ENCODE results near the gene MORN1.
A peak's percentile ranks its signal among the peaks of the same experiment; 100 is the strongest.

The MORN1 gene

GRCh38 chr1:2411801-2412394 is 20.5 kb upstream of the MORN1 start:
- TF ChIP-seq, protein P1, sequence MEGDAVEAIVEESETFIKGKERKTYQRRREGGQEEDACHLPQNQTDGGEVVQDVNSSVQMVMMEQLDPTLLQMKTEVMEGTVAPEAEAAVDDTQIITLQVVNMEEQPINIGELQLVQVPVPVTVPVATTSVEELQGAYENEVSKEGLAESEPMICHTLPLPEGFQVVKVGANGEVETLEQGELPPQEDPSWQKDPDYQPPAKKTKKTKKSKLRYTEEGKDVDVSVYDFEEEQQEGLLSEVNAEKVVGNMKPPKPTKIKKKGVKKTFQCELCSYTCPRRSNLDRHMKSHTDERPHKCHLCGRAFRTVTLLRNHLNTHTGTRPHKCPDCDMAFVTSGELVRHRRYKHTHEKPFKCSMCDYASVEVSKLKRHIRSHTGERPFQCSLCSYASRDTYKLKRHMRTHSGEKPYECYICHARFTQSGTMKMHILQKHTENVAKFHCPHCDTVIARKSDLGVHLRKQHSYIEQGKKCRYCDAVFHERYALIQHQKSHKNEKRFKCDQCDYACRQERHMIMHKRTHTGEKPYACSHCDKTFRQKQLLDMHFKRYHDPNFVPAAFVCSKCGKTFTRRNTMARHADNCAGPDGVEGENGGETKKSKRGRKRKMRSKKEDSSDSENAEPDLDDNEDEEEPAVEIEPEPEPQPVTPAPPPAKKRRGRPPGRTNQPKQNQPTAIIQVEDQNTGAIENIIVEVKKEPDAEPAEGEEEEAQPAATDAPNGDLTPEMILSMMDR (IDR thresholded peaks at IDR 0.05; ENCODE audit: insufficient read depth, low read depth, low read length, missing control alignments) = no peak
- H3K4me3 ChIP-seq (ENCODE audit: low read depth, low read length) = peak overlapping the region; percentile 87
- DNase-seq (ENCODE audit: low read depth) = no peak

GRCh38 chr1:2409745-2410144 is 18.4 kb upstream of the MORN1 start:
- TF ChIP-seq, protein P1 (IDR thresholded peaks at IDR 0.05; ENCODE audit: insufficient read depth, low read depth, low read length, missing control alignments) = no peak
- DNase-seq (ENCODE audit: low read depth) = no peak
- H3K4me3 ChIP-seq (ENCODE audit: low read depth, low read length) = no peak overlapping the region

- no peak overlapping the region for H3K4me3 ChIP-seq (ENCODE audit: low read depth, low read length)
- DNase-seq (ENCODE audit: low read depth) = no peak
- TF ChIP-seq, protein P1 (IDR thresholded peaks at IDR 0.05; ENCODE audit: insufficient read depth, low read depth, low read length, missing control alignments) = no peak
These were observed 17.5 kb upstream of the MORN1 start for GRCh38 chr1:2408859-2409276.

GRCh38 chr1:2408456-2408855 is 17.1 kb upstream of the MORN1 start:
- DNase-seq (ENCODE audit: low read depth) = no peak
- no peak overlapping the region for H3K4me3 ChIP-seq (ENCODE audit: low read depth, low read length)
- TF ChIP-seq, protein P1 (IDR thresholded peaks at IDR 0.05; ENCODE audit: insufficient read depth, low read depth, low read length, missing control alignments) = no peak

DNA sequence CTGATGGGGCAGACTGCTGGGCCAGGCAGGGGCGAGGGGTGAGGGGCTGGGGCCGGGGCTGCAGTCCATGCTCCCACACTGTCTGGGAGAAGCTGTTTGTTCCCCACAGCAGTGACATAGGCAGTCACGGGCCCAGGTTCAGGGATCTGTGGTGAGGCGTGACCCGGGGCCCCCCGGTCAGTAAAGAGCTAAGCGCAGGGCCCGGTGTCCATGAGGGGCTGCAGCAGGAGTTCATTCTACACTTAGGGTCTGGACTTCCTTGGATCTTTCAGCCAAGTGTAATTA is 16.6 kb upstream of the MORN1 start:
- no peak for DNase-seq (ENCODE audit: low read depth)
- no peak overlapping the region for H3K4me3 ChIP-seq (ENCODE audit: low read depth, low read length)
- TF ChIP-seq, protein P1 (IDR thresholded peaks at IDR 0.05; ENCODE audit: insufficient read depth, low read depth, low read length, missing control alignments) = no peak

DNA sequence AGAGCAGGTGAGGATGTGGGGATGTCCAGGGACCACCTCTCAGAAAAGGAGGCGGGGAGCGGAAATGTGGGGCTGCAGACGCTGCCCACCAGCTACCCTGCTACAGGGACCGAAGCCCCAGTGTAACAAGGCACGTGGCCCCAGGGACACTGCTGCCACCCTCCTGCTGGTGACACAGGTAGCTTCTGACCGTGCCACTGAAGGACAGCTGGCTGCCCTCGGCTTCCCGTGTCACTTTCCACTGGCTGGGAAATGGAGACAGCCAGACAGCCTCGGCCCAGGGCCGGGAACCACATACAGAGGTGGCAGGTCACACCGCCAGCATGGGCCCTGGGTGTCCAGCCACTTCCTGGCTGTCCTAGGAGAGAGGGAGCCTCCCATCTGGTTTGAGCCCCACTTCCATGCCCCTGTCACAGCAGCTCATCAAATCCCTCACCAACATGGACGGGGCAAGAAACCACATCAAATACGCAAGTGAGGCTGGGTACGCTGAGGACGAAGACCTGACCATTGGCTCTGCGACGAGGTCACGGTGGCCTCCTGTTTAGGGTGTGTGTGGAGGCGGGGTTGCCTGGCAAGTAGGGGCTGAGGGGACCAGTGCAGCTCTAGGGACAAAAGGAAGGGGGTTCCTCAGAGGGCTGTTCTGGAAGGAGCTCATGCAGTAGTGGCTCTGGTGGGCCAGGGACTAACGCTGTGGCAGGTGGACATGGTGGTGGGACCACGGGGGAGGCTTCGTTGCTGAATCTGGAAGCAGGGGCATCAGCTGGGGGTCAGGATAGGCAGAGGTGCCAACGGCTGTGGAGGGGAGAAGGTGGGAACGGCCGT is 16.0 kb upstream of the MORN1 start:
- TF ChIP-seq, protein P1 (IDR thresholded peaks at IDR 0.05; ENCODE audit: insufficient read depth, low read depth, low read length, missing control alignments) = no peak
- no peak for DNase-seq (ENCODE audit: low read depth)
- H3K4me3 ChIP-seq (ENCODE audit: low read depth, low read length) = no peak overlapping the region
